ENCODE results near the gene DNAJB2. TPM values are rescaled to one million over a fixed set of nuclear protein-coding genes. Genes with fewer than 3 reads are reported as not detected.
"Not testable (repeated sequence)": the region's sequence is repeated elsewhere in the genome, so short reads cannot be mapped to it uniquely, and the experiment has no call there.

DNAJB2 gene
- total RNA-seq, 2 experiments from 2014 or later, result 49.9 to 58.7 TPM

- Histone ChIP-seq H3K27ac (ENCODE audit: low read depth, low read length, poor library complexity, severe bottlenecking) (peak overlapping the region; percentile 96), H3K4me2 (ENCODE audit: low read length) (peak overlapping the region; percentile 93), H3K4me1 (ENCODE audit: insufficient read depth, low read length, poor library complexity, severe bottlenecking) (peaks cover 40% of the 10 kb centered on the region), H4K20me1 (ENCODE audit: insufficient read depth, low read length) (no peaks in the 10 kb centered on the region), H3K4me3 (ENCODE audit: low read depth, low read length, poor library complexity, severe bottlenecking) (peak overlapping the region; percentile 87), H3K36me3 (ENCODE audit: insufficient read depth, low read length) (peaks cover 27% of the 10 kb centered on the region), H3K9me2 (ENCODE audit: insufficient read depth, low read length) (no peaks in the 10 kb centered on the region), H3K9me3 (ENCODE audit: low read length) (no peaks in the 10 kb centered on the region), H3K79me2 (ENCODE audit: insufficient read depth, low read depth, low read length) (peaks cover 27% of the 10 kb centered on the region), H2AFZ (ENCODE audit: low read length) (peak overlapping the region; percentile 49; the same call in 1 of the 2 replicates)
- peak; percentile 56 for DNase-seq (ENCODE audit: low spot score)
- intact Hi-C loops (cut with micrococcal nuclease; ENCODE audit: unreplicated experiment), result loop anchor here (1.0 to 10.0 kb wide), 2 partner anchors 41 to 360 kb away; no protein-coding TSS in a partner anchor
- TF ChIP-seq CTCF (conservative IDR thresholded peaks at IDR 0.05; ENCODE audit: low read length) (0 out of 2 replicates have a peak, but pooled peaks have one; percentile 21), EZH2phosphoT487 (IDR thresholded peaks at IDR 0.05; ENCODE audit: borderline replicate concordance, low read depth, low read length) (no peak)
- ChIA-PET CTCF (ENCODE audit: unreplicated experiment) (interaction anchor here (0.6 to 2.6 kb wide), 2 partner anchors 23 to 37 kb away, joined by 3 to 7 read pairs; partner anchors contain the start of gene DNAJB2), POLR2A (interaction anchor here (1.0 to 1.9 kb wide), 7 partner anchors 9 to 48 kb away, joined by 3 to 15 read pairs (median 4); partner anchors contain the start of genes ANKZF1, ATG9A, GLB1L and STK16)
- BruUV-seq (replicated peaks), result no TSS peak
Measured at GRCh38 chr2:219254590-219255201, 24.5 kb upstream of the DNAJB2 start.

- intact Hi-C loops (cut with micrococcal nuclease; ENCODE audit: unreplicated experiment), result loop anchor here (10.0 kb wide), 1 partner anchor 364 kb away; no protein-coding TSS in a partner anchor
- H3K9me2 ChIP-seq (ENCODE audit: insufficient read depth, low read length); BruUV-seq (replicated peaks); H4K20me1 ChIP-seq (ENCODE audit: insufficient read depth, low read length); H2AFZ ChIP-seq (ENCODE audit: low read length); CTCF ChIA-PET (ENCODE audit: unreplicated experiment); H3K9me3 ChIP-seq (ENCODE audit: low read length); H3K4me3 ChIP-seq (ENCODE audit: low read depth, low read length, poor library complexity, severe bottlenecking); H3K36me3 ChIP-seq (ENCODE audit: insufficient read depth, low read length); H3K79me2 ChIP-seq (ENCODE audit: insufficient read depth, low read depth, low read length); DNase-seq (ENCODE audit: low spot score); H3K27ac ChIP-seq (ENCODE audit: low read depth, low read length, poor library complexity, severe bottlenecking); H3K4me2 ChIP-seq (ENCODE audit: low read length): not testable (repeated sequence)
- peaks cover 19% of the 10 kb centered on the region for H3K4me1 ChIP-seq (ENCODE audit: insufficient read depth, low read length, poor library complexity, severe bottlenecking)
- POLR2A ChIA-PET, result interaction anchor here (0.9 to 1.4 kb wide), 2 partner anchors 10 to 15 kb away, joined by 4 to 6 read pairs; no protein-coding TSS in a partner anchor
Measured at GRCh38 chr2:219258942-219259341, 20.2 kb upstream of the DNAJB2 start.

GRCh38 chr2:219261024-219261855 lies 17.9 kb upstream of the DNAJB2 start:
- POLR2A ChIA-PET, result interaction anchor here (0.7 to 1.6 kb wide), 3 partner anchors 15 to 18 kb away, joined by 3 to 5 read pairs (median 4); partner anchors contain the start of gene DNAJB2
- TF ChIP-seq EZH2phosphoT487 (IDR thresholded peaks at IDR 0.05; ENCODE audit: borderline replicate concordance, low read depth, low read length) (no peak), CTCF (conservative IDR thresholded peaks at IDR 0.05; ENCODE audit: low read length) (no peak)
- no peaks in the 10 kb centered on the region for H4K20me1 ChIP-seq (ENCODE audit: insufficient read depth, low read length)
- intact Hi-C loops (cut with micrococcal nuclease; ENCODE audit: unreplicated experiment), result no loop called here
- H3K36me3 ChIP-seq (ENCODE audit: insufficient read depth, low read length), result no peaks in the 10 kb centered on the region
- no peak overlapping the region for H3K4me3 ChIP-seq (ENCODE audit: low read depth, low read length, poor library complexity, severe bottlenecking)
- DNase-seq (ENCODE audit: low spot score), result no peak
- no peaks in the 10 kb centered on the region for H3K79me2 ChIP-seq (ENCODE audit: insufficient read depth, low read depth, low read length)
- H3K9me3 ChIP-seq (ENCODE audit: low read length), result no peaks in the 10 kb centered on the region
- H3K27ac ChIP-seq (ENCODE audit: low read depth, low read length, poor library complexity, severe bottlenecking), result no peak overlapping the region
- CTCF ChIA-PET (ENCODE audit: unreplicated experiment), result interaction anchor here (0.6 kb wide), 1 partner anchor 17 kb away, joined by 12 read pairs; no protein-coding TSS in a partner anchor
- H3K4me2 ChIP-seq (ENCODE audit: low read length), result no peak overlapping the region
- H3K4me1 ChIP-seq (ENCODE audit: insufficient read depth, low read length, poor library complexity, severe bottlenecking), result peaks cover 8% of the 10 kb centered on the region
- BruUV-seq (replicated peaks), result no TSS peak
- H3K9me2 ChIP-seq (ENCODE audit: insufficient read depth, low read length), result no peaks in the 10 kb centered on the region
- no peak overlapping the region for H2AFZ ChIP-seq (ENCODE audit: low read length)

Data from OCI-LY7 (cell line).